SK-MEL-5 (cell line): ENCODE data around the gene CMIP. TPM values are rescaled to one million over a fixed set of nuclear protein-coding genes. Genes with fewer than 3 reads are reported as not detected.
A peak's percentile ranks its signal among the peaks of the same experiment; 100 is the strongest.

Source experiments
- DNase-seq: peaks from one replicate; pipeline ENCODE4 v3.0.0-alpha.2; 2016; ENCODE audit warnings: low read depth, low spot score
- in situ Hi-C: cut with HindIII; loops from 2 replicates; pipeline ENCODE4 v1.10.0; 2016; ENCODE audit warnings: low sequenced_read_pairs, high pct_unique_total_duplicates, low pct_unique_long_range_greater_than_20kb
- total RNA-seq: library from RNA; depleted of rRNA; stranded (reverse); fragments of >200 nt; shearing (Covaris generic); gene quantifications from 2 replicates; pipeline ENCODE4 v1.2.3, GENCODE V29; 2014

CMIP gene
- total RNA-seq, 1 experiment from 2014 or later = 2.0 TPM

GRCh38 chr16:81701296-81701970 lies 256.8 kb downstream of the CMIP start:
- in situ Hi-C loops = no loop called here
- DNase-seq = no peak

- DNase-seq = no peak
- in situ Hi-C loops = no loop called here
Observed at GRCh38 chr16:81702506-81702905, 257.9 kb downstream of the CMIP start.

GRCh38 chr16:81703177-81704155 lies 258.9 kb downstream of the CMIP start:
- in situ Hi-C loops = no loop called here
- DNase-seq = no peak

- DNase-seq = no peak
- in situ Hi-C loops = no loop called here
Observed at GRCh38 chr16:81705261-81705660, 260.7 kb downstream of the CMIP start.

GRCh38 chr16:81706327-81707295 lies 262.0 kb downstream of the CMIP start:
- in situ Hi-C loops = no loop called here

GRCh38 chr16:81707411-81708265 lies 263.0 kb downstream of the CMIP start:
- no peak for DNase-seq
- in situ Hi-C loops = no loop called here

More at GRCh38 chr16:81706327-81707295, 262.0 kb downstream of the CMIP start:
- DNase-seq = no peak

GRCh38 chr16:81708266-81709015 lies 263.8 kb downstream of the CMIP start:
- DNase-seq = no peak
- in situ Hi-C loops = no loop called here

GRCh38 chr16:81709016-81709900 lies 264.6 kb downstream of the CMIP start:
- no peak for DNase-seq
- in situ Hi-C loops = no loop called here

- in situ Hi-C loops = no loop called here
- no peak for DNase-seq
Observed at GRCh38 chr16:81710044-81710443, 265.4 kb downstream of the CMIP start.

- in situ Hi-C loops = no loop called here
- DNase-seq = no peak
Observed at GRCh38 chr16:81710596-81710995, 266.0 kb downstream of the CMIP start.

GRCh38 chr16:81711657-81712319 lies 267.2 kb downstream of the CMIP start:
- peak; percentile 66 for DNase-seq
- in situ Hi-C loops = no loop called here

GRCh38 chr16:81712681-81713080 lies 268.1 kb downstream of the CMIP start:
- no peak for DNase-seq
- in situ Hi-C loops = no loop called here

GRCh38 chr16:81713295-81713772 lies 268.7 kb downstream of the CMIP start:
- in situ Hi-C loops = no loop called here
- DNase-seq = no peak

- no peak for DNase-seq
- in situ Hi-C loops = no loop called here
Observed at GRCh38 chr16:81713796-81714195, 269.2 kb downstream of the CMIP start.

- in situ Hi-C loops = no loop called here
- no peak for DNase-seq
Observed at GRCh38 chr16:81714583-81714982, 270.0 kb downstream of the CMIP start.
